HepG2 (cell line): ENCODE results near the gene STIM1. TPM values are rescaled to one million over a fixed set of nuclear protein-coding genes. Genes with fewer than 3 reads are reported as not detected.

Experiments
- CBX5 ChIP-seq: sonication (generic); formaldehyde crosslinking; IDR thresholded peaks from 2 replicates; pipeline ENCODE4 v1.4.0; 2020; ENCODE audit warnings: missing genetic modification reagents, borderline replicate concordance
- YY1 ChIP-seq: IDR thresholded peaks from 2 replicates; pipeline ENCODE4 v1.6.1; 2011; ENCODE audit warnings: low read length, low read depth, moderate library complexity, mild to moderate bottlenecking; ENCODE audit not compliant: insufficient read depth, insufficient replicate concordance
- ZNF614 ChIP-seq: IDR thresholded peaks from 2 replicates; pipeline ENCODE4 v1.6.1; 2018; ENCODE audit warnings: missing biosample characterization, missing genetic modification reagents, inconsistent platforms, borderline replicate concordance
- ZNF883 ChIP-seq: sonication (generic); formaldehyde crosslinking; IDR thresholded peaks from 2 replicates; pipeline ENCODE4 v1.5.1; 2020; ENCODE audit warnings: mild to moderate bottlenecking, missing genetic modification reagents; ENCODE audit errors: not compliant biosample characterization
- polyA plus RNA-seq, 8 experiments: library from polyadenylated mRNA; depleted of rRNA in 3 of 8; stranded (reverse) in 7 of 8; unstranded in 1 of 8; fragments of >200 nt; fragmentation: Illumina TruSeq in 4 of 8; extraction: Trizol in 4 of 8; gene quantifications; 2 replicates each; pipeline versions ENCODE4 v1.2.1 to v1.2.3, GENCODE V29; 2011 to 2016; ENCODE audit warnings: low read depth in 4 of 8, missing spikeins in 1 of 8, mixed read lengths in 1 of 8; ENCODE audit not compliant: insufficient read depth in 1 of 8
- total RNA-seq, 5 experiments: library from RNA; depleted of rRNA; stranded (reverse); fragments of >200 nt; fragmentation: Illumina TruSeq; extraction: Trizol; gene quantifications; 2 replicates each; pipeline ENCODE4 v1.2.3, GENCODE V29; 2016; ENCODE audit warnings: low read depth in 1 of 5
- TF ChIP-seq, protein P1 (sequence below): IDR thresholded peaks from 2 replicates; pipeline ENCODE4 v1.6.1; 2016; ENCODE audit warnings: low read depth, missing genetic modification reagents, missing compliant biosample characterization
- TF ChIP-seq, protein P2 (sequence below): sonication (generic); formaldehyde crosslinking; IDR thresholded peaks from 2 replicates; pipeline ENCODE4 v1.5.0; 2020; ENCODE audit warnings: missing genetic modification reagents
- TF ChIP-seq, protein P3 (sequence below), 2 experiments: sonication (generic) in 1 of 2; formaldehyde crosslinking in 1 of 2; IDR thresholded peaks; 2 replicates each; pipeline versions ENCODE4 v1.4.0 to v1.6.1; 2016 to 2020; ENCODE audit warnings: borderline replicate concordance in 1 of 2, low read depth in 1 of 2, mild to moderate bottlenecking in 1 of 2, missing genetic modification reagents in 1 of 2
- TF ChIP-seq, protein P4 (sequence below): sonication (generic); formaldehyde crosslinking; IDR thresholded peaks from 2 replicates; pipeline ENCODE4; 2020; ENCODE audit warnings: missing genetic modification reagents, mild to moderate bottlenecking, borderline replicate concordance

Gene STIM1
- total and polyA plus RNA-seq, 2 of the 13 experiments (the other 11 are each of a cell fraction or from before 2014, with no cell fraction given): 19.2 to 28.5 TPM

DNA sequence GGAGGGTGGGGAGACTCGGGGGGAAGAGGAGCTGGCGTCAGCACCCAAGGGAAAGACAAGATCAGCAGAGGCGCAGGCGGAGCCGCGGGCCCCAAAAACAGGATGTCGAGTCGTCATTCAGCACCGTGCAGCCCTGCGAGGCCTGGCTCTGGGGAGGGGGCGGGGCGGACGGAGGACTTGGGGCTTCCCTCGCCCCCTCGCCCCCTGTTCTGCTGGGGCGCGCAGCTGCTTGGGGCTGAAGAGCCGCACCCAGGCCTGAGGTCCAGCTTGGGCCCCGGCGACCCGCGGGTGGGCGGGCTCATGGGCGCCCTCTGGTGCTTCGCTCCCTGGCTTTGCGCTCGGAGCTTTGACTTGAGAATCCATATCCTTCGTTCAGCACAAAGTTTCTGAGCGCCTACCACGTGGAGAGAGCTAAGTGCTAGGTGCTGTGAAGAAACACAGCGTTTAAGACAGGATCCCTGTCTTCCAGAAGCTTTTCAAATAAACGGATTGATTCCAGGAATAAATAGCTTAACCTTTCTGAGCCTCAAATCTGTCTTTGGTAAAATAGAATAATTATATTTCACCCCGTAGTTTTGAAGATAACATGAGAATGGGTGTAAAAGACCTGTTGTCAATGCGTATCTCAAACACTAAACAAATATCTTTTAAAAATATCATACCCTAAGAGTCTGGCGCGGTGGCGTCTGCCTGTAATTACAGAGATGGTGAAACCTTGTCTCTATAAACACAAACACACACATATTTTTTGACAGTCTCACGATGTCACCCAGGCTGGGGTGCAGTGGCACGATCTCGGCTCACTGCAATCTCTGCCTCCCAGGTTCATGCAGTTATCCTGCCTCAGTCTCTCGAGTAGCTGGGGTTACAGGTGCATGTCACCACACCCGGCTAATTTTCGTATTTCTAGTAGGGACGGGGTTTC, 13.8 kb upstream of the STIM1 start (continued):
- TF ChIP-seq, protein P1, sequence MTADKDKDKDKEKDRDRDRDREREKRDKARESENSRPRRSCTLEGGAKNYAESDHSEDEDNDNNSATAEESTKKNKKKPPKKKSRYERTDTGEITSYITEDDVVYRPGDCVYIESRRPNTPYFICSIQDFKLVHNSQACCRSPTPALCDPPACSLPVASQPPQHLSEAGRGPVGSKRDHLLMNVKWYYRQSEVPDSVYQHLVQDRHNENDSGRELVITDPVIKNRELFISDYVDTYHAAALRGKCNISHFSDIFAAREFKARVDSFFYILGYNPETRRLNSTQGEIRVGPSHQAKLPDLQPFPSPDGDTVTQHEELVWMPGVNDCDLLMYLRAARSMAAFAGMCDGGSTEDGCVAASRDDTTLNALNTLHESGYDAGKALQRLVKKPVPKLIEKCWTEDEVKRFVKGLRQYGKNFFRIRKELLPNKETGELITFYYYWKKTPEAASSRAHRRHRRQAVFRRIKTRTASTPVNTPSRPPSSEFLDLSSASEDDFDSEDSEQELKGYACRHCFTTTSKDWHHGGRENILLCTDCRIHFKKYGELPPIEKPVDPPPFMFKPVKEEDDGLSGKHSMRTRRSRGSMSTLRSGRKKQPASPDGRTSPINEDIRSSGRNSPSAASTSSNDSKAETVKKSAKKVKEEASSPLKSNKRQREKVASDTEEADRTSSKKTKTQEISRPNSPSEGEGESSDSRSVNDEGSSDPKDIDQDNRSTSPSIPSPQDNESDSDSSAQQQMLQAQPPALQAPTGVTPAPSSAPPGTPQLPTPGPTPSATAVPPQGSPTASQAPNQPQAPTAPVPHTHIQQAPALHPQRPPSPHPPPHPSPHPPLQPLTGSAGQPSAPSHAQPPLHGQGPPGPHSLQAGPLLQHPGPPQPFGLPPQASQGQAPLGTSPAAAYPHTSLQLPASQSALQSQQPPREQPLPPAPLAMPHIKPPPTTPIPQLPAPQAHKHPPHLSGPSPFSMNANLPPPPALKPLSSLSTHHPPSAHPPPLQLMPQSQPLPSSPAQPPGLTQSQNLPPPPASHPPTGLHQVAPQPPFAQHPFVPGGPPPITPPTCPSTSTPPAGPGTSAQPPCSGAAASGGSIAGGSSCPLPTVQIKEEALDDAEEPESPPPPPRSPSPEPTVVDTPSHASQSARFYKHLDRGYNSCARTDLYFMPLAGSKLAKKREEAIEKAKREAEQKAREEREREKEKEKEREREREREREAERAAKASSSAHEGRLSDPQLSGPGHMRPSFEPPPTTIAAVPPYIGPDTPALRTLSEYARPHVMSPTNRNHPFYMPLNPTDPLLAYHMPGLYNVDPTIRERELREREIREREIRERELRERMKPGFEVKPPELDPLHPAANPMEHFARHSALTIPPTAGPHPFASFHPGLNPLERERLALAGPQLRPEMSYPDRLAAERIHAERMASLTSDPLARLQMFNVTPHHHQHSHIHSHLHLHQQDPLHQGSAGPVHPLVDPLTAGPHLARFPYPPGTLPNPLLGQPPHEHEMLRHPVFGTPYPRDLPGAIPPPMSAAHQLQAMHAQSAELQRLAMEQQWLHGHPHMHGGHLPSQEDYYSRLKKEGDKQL (CRISPR knock-in tag): no peak
- no peak for TF ChIP-seq CBX5 (CRISPR knock-in tag)
- TF ChIP-seq, protein P2, sequence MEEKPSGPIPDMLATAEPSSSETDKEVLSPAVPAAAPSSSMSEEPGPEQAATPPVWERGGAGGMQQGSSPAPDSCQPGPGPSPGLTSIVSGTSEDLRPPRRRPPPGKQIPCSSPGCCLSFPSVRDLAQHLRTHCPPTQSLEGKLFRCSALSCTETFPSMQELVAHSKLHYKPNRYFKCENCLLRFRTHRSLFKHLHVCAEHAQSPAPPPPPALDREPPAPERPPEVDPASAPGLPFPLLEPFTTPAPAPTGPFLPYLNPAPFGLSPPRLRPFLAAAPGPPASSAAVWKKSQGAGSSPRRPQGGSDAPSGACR (CRISPR knock-in tag): no peak
- TF ChIP-seq, protein P3, sequence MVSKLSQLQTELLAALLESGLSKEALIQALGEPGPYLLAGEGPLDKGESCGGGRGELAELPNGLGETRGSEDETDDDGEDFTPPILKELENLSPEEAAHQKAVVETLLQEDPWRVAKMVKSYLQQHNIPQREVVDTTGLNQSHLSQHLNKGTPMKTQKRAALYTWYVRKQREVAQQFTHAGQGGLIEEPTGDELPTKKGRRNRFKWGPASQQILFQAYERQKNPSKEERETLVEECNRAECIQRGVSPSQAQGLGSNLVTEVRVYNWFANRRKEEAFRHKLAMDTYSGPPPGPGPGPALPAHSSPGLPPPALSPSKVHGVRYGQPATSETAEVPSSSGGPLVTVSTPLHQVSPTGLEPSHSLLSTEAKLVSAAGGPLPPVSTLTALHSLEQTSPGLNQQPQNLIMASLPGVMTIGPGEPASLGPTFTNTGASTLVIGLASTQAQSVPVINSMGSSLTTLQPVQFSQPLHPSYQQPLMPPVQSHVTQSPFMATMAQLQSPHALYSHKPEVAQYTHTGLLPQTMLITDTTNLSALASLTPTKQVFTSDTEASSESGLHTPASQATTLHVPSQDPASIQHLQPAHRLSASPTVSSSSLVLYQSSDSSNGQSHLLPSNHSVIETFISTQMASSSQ (IDR thresholded peaks at IDR 0.05; ENCODE audit: low read depth): no peak
- TF ChIP-seq, protein P3 (CRISPR knock-in tag; IDR thresholded peaks at IDR 0.05; ENCODE audit: borderline replicate concordance): no peak
- no peak for TF ChIP-seq ZNF883 (CRISPR knock-in tag)
- peak; percentile 64 for TF ChIP-seq YY1
- 0 out of 2 replicates have a peak, but pooled peaks have one; percentile 28 for TF ChIP-seq ZNF614
- TF ChIP-seq, protein P4, sequence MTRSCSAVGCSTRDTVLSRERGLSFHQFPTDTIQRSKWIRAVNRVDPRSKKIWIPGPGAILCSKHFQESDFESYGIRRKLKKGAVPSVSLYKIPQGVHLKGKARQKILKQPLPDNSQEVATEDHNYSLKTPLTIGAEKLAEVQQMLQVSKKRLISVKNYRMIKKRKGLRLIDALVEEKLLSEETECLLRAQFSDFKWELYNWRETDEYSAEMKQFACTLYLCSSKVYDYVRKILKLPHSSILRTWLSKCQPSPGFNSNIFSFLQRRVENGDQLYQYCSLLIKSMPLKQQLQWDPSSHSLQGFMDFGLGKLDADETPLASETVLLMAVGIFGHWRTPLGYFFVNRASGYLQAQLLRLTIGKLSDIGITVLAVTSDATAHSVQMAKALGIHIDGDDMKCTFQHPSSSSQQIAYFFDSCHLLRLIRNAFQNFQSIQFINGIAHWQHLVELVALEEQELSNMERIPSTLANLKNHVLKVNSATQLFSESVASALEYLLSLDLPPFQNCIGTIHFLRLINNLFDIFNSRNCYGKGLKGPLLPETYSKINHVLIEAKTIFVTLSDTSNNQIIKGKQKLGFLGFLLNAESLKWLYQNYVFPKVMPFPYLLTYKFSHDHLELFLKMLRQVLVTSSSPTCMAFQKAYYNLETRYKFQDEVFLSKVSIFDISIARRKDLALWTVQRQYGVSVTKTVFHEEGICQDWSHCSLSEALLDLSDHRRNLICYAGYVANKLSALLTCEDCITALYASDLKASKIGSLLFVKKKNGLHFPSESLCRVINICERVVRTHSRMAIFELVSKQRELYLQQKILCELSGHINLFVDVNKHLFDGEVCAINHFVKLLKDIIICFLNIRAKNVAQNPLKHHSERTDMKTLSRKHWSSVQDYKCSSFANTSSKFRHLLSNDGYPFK: peak; percentile 53; the same call in 1 of the 2 replicates
